ENCODE results near the gene STN1. TPM values are rescaled to one million over a fixed set of nuclear protein-coding genes. Genes with fewer than 3 reads are reported as not detected.
A peak's percentile ranks its signal among the peaks of the same experiment; 100 is the strongest.

STN1 gene
- total and polyA plus RNA-seq, 7 donors = 15.3 to 22.7 (median 18.3) TPM

- intact Hi-C loops (cut with DNase I) = loop anchor here (10.0 kb wide), 2 partner anchors 248 to 258 kb away; no protein-coding TSS in a partner anchor
- Histone ChIP-seq H3K27me3 (ENCODE audit: insufficient read depth in 3 of 3, low read length in 2 of 3) (no peaks in the 10 kb centered on the region), H3K27ac (peak overlapping the region; percentile 88), H3K9me3 (no peaks in the 10 kb centered on the region), H3K36me3 (ENCODE audit: insufficient read depth in 1 of 2, low read depth in 1 of 2) (no peaks in the 10 kb centered on the region), H3K4me3 (peak overlapping the region; percentile 96), H3K4me1 (peaks cover 60% of the 10 kb centered on the region)
- WGBS, 3 donors = 43 to 57% (median 49%) methylated on average over 7 of the region's 7 CpGs
- DNase-seq (peak in 1 of 2 donors; percentile 23), ATAC-seq (peak in 1 of 4 donors; percentile 9)
- TF ChIP-seq CTCF (IDR thresholded peaks at IDR 0.05) = no peak
These were observed 65.1 kb downstream of the STN1 start for GRCh38 chr10:103852856-103853255.

DNA sequence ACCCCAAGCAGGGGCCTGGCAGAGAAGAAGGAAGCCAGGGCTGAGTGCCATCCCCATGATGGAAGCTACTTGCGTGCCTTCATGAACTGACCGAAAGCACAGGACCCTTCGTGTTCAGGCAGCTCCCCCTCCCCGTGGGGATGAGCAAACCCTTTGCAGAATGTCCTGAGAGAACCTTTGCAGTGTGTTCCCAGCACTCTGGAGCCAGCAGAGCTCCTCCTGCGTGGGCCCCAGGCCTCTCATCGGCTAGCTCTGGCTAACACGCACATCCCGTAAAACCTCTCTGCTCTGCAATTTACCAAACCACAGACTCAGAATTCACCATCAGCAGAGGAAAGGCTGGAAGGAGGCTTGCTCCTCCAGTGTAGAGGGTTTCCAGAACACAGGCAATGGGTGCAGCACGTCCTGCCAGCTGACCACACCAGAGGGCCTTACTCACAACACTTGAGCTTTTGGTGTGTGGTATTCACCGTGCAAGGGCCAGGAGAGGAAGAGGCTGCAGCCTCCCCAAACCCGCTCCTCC is 65.7 kb downstream of the STN1 start:
- WGBS, 3 donors = 26 to 41% (median 28%) methylated on average over 11 of the region's 11 CpGs
- peaks cover 61% of the 10 kb centered on the region for H3K4me1 ChIP-seq
- ATAC-seq (peak in 3 of 4 donors; percentile 27 to 50 (median 32)), DNase-seq (peak; percentile 30 to 67)
- H3K4me3 ChIP-seq = peak overlapping the region; percentile 96
- no peaks in the 10 kb centered on the region for H3K27me3 ChIP-seq (ENCODE audit: insufficient read depth in 3 of 3, low read length in 2 of 3)
- H3K27ac ChIP-seq = peak overlapping the region; percentile 88
- no peaks in the 10 kb centered on the region for H3K36me3 ChIP-seq (ENCODE audit: insufficient read depth in 1 of 2, low read depth in 1 of 2)
- H3K9me3 ChIP-seq = no peaks in the 10 kb centered on the region
- TF ChIP-seq CTCF (IDR thresholded peaks at IDR 0.05) = no peak
- intact Hi-C loops (cut with DNase I) = loop anchor here (10.0 kb wide), 2 partner anchors 247 to 257 kb away; no protein-coding TSS in a partner anchor

- Histone ChIP-seq H3K4me3 (no peak overlapping the region), H3K36me3 (ENCODE audit: insufficient read depth in 1 of 2, low read depth in 1 of 2) (no peaks in the 10 kb centered on the region), H3K9me3 (no peaks in the 10 kb centered on the region), H3K4me1 (peaks cover 68% of the 10 kb centered on the region), H3K27ac (peak overlapping the region; percentile 65), H3K27me3 (ENCODE audit: insufficient read depth in 3 of 3, low read length in 2 of 3) (no peaks in the 10 kb centered on the region)
- WGBS, 3 donors = 79 to 88% (median 82%) methylated on average over 4 of the region's 4 CpGs
- intact Hi-C loops (cut with DNase I) = loop anchor here (10.0 kb wide), 2 partner anchors 246 to 256 kb away; no protein-coding TSS in a partner anchor
- DNase-seq = no peak
- no peak for TF ChIP-seq CTCF (IDR thresholded peaks at IDR 0.05)
- no peak for ATAC-seq
These were observed 66.7 kb downstream of the STN1 start for GRCh38 chr10:103851261-103851660.

GRCh38 chr10:103850572-103850895 is 67.5 kb downstream of the STN1 start:
- no peak for DNase-seq

More at GRCh38 chr10:103850572-103850895, 67.5 kb downstream of the STN1 start:
- ATAC-seq = peak in 1 of 4 donors; percentile 8
- Histone ChIP-seq H3K4me3 (peak overlapping the region; percentile 27), H3K9me3 (no peaks in the 10 kb centered on the region), H3K27ac (peak overlapping the region; percentile 65), H3K27me3 (ENCODE audit: insufficient read depth in 3 of 3, low read length in 2 of 3) (no peaks in the 10 kb centered on the region), H3K36me3 (ENCODE audit: insufficient read depth in 1 of 2, low read depth in 1 of 2) (no peaks in the 10 kb centered on the region), H3K4me1 (peaks cover 75% of the 10 kb centered on the region)
- 28 to 31% (median 30%) methylated on average over 3 of the region's 3 CpGs for WGBS, 3 donors
- intact Hi-C loops (cut with DNase I) = loop anchor here (10.0 kb wide), 2 partner anchors 246 to 256 kb away; no protein-coding TSS in a partner anchor
- no peak for TF ChIP-seq CTCF (IDR thresholded peaks at IDR 0.05)
